HG02610 (cell line): ENCODE results near the gene ADAMTS17.

Experiments used
- ATAC-seq: cut with Tn5 transposase; IDR thresholded peaks from one replicate; pipeline ENCODE4 v1.9.1; 2021; ENCODE audit warnings: mild to moderate bottlenecking, moderate library complexity; ENCODE audit not compliant: unreplicated experiment

The ADAMTS17 gene

DNA sequence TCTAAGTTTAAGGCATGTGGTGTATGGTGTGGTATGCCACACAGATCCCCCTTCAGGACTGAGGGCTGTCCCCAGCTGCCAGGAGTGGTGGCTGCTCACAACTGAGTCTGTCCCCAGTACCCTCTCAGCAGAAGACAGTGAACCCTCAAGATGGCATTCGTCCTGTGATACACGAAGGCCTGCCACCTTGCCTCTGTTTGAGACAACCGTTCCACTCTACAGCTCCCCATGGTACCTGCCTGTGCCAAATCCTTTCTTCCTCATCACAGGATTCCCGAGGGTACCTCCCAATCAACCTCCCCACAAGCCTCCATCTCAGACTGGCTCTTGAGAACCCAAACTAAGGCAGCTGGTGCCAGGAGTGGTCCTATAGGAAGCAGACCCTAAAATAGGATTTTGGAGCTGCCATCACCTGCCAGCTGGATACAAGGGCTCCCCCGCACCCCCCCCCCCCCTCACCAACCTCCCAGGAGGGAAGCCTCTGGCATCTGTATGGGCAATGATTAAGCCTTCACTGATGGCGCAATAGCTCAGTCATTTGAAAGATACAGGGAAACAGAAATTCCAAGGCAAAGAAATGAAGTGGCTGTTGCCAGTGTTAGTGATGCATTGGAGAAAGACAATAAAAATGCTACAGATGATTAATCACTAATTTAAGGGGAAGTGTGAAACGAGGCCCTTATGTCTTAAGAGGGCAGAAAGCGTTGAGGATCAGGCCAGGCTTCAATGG, 378.5 kb downstream of the ADAMTS17 start:
- no peak for ATAC-seq

DNA sequence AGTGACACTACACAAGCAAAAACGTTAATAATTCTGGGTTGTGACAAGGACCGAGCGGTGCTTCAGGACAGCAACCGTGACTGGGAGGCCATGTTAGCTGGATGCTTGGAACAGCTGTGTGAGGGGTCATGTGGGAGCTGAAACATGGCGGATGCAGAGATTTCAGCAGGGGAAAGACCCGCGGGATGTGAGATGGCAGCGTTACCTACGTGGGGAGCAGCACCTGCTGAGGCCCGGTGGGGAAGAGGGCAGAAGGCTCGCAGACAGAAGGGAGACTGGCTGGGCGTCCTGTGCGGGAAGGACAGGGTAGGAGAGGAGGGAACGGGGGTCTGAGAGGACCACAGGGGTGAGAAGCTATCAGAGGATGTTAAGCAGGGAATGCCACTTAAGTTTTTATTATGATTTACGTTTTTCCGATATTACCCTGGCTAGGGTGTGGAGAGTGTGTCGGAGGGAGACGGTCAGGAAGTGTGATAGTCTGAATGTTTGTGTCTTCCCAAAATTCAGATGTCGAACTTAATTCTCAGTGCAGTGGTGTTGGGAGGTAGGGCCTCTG, 379.7 kb downstream of the ADAMTS17 start:
- no peak for ATAC-seq

DNA sequence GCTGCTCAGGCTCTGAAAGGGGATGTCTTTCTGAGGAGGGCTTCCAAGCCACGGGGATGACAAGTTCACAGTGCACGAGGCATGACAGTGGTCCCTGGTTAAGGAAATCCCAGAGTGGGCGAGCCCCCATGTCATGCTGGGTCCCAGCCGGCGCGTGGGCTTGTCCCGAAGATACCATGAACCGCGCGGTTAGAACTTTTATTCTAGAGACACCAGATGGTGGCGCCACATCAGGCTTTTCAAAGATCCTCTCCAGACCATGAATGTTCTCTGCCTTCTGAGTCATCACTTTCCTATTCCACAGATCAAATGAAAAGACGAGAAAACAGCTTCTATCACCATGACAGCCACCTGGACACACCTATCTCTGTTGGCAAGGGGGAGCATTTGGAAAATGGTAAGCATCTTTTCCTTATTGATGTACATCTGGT, 380.7 kb downstream of the ADAMTS17 start:
- ATAC-seq: no peak

DNA sequence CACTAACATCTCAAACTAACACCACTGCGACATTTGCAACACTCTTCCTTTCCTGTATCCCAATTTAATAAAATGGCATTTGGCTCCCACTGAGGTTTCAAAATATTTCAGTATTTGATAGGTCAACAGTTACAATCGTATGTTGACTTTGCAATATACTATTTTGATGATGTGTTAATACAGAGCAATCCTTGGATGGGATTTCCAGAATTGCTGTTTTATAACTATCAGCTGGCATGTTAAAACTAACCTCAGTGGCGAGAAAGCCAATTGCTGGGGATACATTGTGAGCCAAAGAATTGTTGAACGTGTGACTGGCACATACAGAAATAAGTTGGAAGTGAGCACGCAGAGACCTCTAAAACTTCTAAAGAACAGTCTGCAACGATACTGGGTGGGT, 382.4 kb downstream of the ADAMTS17 start:
- no peak for ATAC-seq

DNA sequence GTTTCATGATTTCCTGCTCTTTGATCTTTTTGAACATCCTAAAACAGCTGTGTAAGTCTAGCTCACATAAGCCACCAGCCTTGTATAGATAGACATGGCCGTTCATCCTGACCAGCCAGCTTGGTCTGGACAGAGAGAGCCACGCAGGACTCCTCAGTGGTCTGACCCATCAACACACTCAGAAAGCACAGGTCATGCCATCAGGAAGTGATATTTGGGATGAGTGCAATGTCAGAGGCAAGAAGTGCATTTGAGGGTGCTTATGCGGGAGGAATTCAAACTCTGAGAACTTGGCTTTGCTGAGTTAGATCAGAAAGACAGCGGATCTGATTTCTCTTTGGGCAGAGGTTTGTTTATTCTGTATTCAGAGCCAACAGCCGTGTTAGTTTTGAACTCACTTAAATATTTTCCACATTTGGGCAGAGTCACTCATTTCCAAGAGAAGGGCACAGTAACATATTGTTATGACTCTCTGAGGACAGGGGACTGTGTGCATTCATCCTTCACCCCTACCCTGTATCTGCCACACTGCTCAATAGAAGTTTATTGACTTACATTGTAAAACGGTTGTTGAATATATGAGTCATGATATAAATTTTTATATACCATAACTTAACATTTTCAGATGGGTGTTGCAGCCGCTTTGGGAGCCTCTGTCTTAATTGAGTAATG, 383.2 kb downstream of the ADAMTS17 start:
- ATAC-seq: no peak

DNA sequence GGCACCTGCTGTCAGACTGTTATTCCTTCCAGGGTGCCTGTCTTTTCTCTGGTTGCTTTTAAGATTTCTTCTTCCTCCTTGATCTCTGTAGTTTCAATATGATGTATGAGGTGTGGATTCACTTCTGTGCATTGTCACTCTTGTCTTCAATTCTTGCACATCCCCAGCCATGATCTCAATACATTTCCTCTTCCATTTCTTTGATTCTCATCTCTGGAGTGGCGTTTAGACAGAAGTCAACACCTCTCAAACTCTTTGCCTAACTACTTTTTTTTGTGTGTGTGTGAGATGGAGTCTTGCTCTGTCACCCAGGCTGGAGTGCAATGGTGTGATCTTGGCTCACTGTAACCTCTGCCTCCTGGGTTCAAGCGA, 384.1 kb downstream of the ADAMTS17 start:
- no peak for ATAC-seq

DNA sequence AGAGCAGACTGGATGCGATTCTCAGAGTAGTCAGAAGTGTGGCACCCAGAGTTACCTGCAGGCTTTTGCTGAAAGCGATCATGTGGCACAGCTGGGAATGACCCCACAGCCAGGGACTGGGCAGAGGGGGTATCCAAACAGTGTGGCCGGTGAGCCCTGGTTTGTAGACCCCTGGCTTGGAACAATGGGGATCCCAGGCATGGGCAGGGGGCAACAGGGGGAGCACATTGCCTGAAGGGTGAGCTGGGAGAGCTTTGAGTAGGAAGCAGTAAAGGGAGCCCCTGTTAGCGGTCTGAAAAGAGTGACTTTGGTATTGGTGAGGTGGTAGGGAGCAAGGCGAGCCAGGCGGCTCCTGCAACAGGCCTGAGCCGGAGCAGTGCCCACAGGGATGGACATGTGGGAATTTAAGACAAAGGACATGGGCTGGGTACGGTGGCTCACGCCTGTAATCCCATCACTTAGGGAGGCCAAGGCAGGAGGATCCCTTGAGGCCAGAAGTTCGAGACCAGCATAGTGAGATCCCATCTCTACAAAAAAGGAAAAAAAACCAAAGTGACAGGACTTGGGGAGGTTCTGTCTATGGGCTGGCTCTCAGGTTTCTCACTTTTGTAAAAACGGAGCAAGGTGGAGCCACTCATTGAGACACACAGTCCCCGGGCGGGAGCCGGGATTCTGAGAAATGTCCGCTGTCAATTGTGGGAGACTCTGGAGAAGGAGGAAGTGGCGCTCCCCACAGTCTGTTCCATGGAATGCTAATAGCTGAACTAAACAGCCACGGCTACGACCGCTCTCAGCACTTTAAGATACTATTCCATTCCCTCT, 384.7 kb downstream of the ADAMTS17 start:
- ATAC-seq: no peak

DNA sequence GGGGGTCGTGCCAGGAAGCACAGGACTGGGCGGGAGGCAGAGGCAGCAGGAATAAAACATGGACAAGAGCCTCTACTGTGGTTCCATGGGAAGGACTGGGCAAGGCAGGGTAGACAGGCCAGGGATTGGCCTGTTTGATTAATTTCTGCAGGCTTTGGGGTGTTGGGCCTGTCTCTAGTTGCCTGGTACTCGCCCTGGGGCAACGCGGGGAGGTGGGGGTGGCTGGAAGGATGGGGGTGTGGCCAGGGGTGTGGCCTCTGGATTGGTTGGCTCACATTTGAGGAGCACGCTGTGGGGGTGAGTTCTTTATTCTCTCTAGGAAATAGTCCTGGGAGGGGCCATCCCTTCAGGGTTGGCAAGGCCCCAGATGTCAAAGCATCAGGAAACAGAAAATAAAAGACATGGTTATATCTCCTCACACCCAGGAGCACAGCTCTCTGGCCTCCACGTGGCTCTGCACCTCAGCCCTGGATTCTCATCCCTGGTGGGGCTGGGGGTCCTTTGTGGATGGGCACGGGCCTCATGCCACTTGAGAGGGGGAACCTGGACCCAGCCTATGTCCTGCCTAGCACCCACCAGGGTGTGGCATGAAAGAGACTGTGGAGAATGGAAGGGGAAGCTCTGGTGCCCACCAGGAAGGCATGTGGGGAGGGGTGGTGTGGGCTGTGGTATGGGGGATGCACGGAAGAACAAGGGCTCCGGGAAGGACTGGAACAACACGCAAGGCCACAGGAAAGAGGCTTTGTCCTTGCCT, 385.6 kb downstream of the ADAMTS17 start:
- no peak for ATAC-seq

DNA sequence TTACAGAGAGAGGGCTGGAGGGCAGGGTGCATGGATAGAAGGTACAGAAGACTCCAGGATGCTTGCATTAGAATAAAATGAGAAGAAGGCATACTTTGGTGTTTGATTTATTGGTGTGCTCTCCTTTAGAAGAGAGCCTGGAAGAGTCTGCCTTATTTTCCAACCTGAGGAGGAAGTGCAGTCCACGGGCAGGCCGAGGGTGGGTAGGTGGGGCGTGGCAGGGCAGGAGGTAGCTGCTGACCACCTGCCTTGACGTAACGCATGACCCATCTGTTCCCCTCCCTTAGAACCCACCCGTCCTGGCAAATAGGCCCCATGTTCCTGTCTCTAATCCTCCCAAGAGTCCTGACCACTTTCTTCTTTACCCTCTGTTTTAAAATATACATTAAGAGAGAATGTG, 386.2 kb downstream of the ADAMTS17 start:
- ATAC-seq: no peak

DNA sequence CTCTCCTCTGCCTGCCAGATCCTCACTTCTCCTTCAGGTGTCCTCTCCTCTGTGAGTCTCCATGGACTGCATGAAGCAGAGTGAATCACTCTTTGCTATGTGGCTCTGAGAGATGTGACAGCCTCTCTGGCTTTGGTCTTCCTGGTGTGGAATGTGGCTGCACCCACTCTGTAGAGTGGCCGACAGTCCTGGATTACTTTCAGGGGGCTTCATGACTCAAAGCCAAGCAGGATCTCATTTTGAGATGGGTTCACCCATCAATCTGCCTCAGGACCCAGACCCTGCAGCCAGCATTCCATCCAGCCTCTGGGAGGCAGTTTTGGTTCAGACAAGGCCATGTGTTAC, 386.6 kb downstream of the ADAMTS17 start:
- ATAC-seq: no peak

DNA sequence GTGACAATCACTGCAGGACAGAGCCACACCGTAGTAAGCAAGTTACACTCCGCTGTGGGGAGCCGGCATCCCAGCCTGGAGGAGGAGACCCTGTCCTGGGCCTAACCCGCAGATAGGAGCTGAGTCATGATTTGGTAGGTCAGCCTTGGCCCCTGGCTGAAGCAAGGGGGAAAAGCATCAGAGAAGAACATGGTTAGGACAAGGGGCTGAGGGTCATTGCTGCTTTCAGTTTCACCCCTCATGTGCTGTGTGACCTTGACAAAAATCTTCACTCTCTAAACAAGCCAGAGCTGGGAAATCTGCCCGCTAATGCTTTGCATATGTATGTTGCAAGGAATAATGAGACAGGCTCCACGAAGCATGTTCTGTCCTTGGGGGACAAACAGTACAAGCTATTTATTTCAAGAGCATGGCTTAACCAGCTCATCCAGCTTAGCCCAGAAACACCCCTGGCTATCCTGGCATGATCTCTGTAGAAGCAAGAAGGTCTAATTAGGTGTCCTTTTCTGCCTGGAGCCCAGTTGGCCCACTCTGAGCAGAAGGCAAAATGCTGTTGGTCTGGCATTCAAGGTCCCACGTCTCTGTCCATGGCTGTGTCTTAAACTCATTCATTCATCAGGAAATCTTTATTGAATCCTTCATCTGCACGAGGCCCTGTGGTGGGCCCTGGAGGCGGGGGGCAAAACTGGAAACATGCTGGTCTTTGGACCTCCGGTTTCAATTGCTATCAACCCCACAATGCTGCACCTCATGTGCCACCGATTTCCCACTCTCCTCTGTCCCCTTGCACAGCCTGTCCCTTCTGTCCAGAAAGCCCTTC, 387.2 kb downstream of the ADAMTS17 start:
- ATAC-seq: no peak

DNA sequence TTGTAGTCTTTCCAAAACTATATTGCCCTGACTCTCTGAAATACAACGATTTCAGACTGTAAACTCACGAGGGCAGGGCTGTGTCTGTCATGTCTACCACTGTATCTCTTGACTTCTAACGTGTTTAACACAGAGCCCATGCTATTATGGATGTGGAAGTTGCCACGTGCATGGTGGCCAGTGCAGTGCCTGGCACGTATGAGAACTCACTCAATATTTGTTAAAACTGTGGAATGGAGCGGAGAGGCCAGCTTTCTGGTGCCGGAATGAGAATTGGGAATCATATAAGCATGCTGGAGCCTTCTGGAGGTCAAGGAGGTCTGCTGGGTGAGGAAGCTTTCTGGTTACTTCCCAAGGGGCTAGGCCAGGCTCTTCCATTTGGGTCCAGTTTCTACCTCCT, 387.9 kb downstream of the ADAMTS17 start:
- no peak for ATAC-seq

DNA sequence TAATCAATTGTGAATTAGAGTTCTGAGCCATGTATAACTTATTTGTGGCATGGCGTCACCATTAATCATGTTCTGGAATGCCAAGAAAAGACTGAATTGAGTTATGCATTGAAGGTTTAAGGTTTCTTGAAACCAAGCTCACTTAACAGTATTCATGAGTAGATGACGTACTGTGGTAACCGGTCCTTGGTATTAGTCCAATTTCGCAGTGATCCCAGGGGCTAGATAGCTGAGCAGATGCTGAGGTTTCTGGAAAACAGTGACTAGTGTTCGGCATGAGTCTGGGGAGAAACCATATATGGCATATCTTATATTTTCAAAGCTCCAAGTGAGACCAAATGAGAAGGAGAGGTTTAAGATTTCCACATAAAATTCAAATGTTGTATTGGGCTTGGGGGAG, 390.3 kb downstream of the ADAMTS17 start:
- no peak for ATAC-seq

DNA sequence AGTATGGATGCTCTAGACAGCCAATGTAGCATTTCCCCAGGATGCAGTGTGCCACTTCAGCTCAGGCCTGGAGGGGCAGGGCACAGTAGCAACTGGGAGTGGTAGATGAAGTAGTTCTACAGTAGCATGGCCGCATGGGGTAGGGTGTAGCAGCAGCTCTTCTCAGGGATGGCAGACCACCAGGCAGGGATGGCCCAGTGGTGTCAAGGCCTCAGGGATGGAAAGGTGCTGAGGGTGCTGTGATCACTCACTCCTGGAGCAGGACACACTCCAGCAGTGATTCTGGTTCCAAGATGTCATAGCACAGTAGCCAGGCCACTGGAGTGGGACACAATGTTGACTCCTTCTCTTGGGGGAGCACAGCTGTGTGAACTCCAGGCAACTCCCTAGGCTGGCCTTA, 397.6 kb downstream of the ADAMTS17 start:
- ATAC-seq: no peak

DNA sequence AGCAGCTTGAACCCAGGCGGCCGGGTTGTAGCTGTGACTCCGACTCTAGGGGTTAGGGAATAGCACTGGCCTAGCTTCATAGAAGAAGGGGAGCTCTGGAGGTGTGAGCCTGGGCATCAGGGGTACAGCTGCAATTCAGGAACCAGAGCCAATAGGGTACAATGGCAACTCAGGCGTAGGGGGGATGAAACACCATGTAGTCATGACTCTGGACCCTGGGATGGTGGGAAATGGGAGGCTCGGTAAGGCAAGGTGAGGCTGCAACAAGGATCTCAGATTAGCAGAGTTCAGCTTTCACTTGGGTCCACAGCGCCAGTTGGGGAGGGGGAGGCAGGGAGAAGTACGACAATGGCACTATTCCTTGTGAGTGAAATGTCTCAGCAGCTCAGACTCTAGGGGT, 398.3 kb downstream of the ADAMTS17 start:
- no peak for ATAC-seq

DNA sequence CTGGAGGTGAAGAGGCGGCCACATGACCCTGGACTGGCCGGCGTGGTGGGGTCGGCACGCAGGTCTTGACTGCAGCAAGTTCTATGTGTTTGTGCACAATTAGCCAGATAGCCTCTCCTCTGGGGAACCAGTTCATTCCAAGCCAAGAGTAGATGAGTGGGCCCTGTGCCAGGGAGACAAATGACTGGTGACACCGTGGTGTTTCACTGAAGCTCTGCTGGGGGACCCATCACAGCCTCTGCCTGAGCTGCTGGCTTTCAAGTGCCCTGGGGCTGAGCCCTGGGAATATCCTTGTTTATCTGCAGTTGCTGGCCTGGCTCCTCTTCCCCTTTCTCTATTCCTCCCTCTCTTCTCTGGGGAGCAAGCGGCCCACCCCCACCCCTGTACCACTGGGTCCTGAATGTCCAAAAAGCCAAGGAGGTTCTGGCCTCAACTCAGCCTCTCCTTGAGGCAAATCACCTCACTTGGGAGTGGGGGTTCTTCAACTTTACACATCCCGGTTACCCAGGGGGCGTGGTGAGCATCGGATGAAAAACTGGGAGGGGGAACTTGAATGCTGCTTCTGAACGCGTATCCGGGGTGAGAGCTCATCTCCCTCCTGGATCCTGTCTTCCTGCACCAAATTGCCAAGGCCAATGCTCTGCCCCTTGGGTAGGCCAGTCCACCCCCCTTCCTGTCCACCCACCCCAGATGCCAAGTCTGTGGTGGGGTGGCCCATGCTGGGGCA, 408.9 kb downstream of the ADAMTS17 start:
- ATAC-seq: no peak

DNA sequence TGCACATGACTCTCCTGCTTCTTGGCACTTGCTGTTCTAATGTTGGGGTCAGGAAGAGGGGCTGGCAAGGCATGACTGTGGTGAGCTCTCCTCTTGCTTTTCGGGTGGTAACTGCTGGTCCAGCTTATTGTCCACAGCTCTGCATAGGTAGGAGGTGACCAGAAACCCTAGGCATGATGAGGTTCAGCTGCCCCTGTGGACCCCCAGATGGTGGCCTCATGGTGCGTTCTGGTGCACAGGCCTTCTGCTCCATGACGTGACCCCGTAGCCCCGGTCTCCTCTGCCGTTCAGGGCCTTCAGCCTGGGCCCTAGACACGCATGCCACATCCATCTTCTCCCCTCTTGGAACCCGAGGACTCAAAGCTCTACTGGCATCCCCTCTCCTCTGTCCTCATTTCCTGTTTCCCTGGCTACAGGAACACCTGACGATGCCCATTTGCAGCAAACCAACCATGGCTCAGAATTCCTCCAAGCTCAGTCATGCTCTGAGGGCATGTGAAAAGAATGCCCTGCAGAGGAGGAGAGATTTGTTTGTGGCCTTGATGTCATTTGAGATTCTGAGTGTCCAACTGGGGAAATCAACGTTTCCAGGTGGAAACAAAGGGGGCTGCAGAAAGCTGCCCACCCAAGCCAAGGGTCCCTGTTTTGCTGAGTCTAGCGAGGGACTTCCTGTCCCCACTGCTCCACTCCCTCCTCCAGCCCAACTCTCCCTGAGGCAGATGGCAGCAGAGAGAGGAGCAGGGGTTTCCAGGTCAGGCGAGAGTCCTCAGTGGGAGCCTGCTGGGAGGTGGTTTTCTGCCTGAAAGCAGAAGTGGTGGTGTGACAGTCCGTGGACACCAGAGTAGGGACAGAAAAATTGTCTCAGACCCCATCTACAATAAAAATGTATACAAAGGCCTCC, 409.8 kb downstream of the ADAMTS17 start:
- ATAC-seq: no peak

DNA sequence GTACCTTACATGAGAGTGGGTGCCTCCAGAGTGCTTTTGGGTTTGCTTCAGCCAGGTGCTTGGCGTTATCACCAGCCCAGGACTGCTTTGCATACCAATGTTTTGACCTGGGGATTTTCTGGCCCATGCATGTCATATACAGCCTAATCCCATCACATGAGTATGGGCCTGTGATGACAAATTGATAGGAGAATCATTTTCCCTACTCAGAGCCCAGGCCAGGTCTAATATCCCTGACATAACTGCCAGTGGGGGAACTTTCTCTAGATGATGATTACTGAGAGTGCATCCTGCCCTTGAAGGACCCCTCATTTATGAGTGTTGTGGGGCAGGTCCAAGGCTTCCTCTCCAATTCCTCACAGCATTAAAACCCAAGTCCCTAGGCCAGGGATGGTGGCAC, 411.1 kb downstream of the ADAMTS17 start:
- ATAC-seq: no peak
